22Rv1 (cell line): Measurements from ENCODE around the gene LDLRAD2.

Experiments
- H3K27ac ChIP-seq: fragments of 450-650 bp; 2 replicates; pipeline ENCODE4 v1.5.1; 2017
- CTCF ChIP-seq: fragments of 450-650 bp; IDR thresholded peaks from 2 replicates; pipeline ENCODE4 v1.5.1; 2017; ENCODE audit warnings: mild to moderate bottlenecking
- ZFX ChIP-seq: fragments of 450-650 bp; IDR thresholded peaks from 2 replicates; pipeline ENCODE4 v1.6.1; 2017; ENCODE audit warnings: antibody characterized with exemption, borderline replicate concordance

The LDLRAD2 gene

GRCh38 chr1:21869620-21870121, 57.6 kb downstream of the LDLRAD2 start:
- H3K27ac ChIP-seq: no peak overlapping the region

GRCh38 chr1:21870611-21871010, 58.5 kb downstream of the LDLRAD2 start:
- TF ChIP-seq CTCF (no peak), ZFX (no peak)
- H3K27ac ChIP-seq: no peak overlapping the region

More at GRCh38 chr1:21869620-21870121, 57.6 kb downstream of the LDLRAD2 start:
- no peak for TF ChIP-seq CTCF
- TF ChIP-seq ZFX: no peak

GRCh38 chr1:21871943-21872342, 59.9 kb downstream of the LDLRAD2 start:
- no peak overlapping the region for H3K27ac ChIP-seq
- TF ChIP-seq CTCF (no peak), ZFX (no peak)

- H3K27ac ChIP-seq: no peak overlapping the region
These were observed 60.5 kb downstream of the LDLRAD2 start for GRCh38 chr1:21872445-21873079.

GRCh38 chr1:21873174-21873573, 61.1 kb downstream of the LDLRAD2 start:
- TF ChIP-seq ZFX: no peak
- TF ChIP-seq CTCF: no peak

More at GRCh38 chr1:21872445-21873079, 60.5 kb downstream of the LDLRAD2 start:
- TF ChIP-seq ZFX: no peak
- no peak for TF ChIP-seq CTCF

GRCh38 chr1:21873761-21874160, 61.7 kb downstream of the LDLRAD2 start:
- TF ChIP-seq ZFX (no peak), CTCF (no peak)
- no peak overlapping the region for H3K27ac ChIP-seq

More at GRCh38 chr1:21873174-21873573, 61.1 kb downstream of the LDLRAD2 start:
- H3K27ac ChIP-seq: no peak overlapping the region

GRCh38 chr1:21874328-21874727, 62.3 kb downstream of the LDLRAD2 start:
- TF ChIP-seq CTCF (no peak), ZFX (no peak)

More at GRCh38 chr1:21874328-21874727, 62.3 kb downstream of the LDLRAD2 start:
- no peak overlapping the region for H3K27ac ChIP-seq
